H1 (cell line): ENCODE measurements around the gene DDR1. TPM values are rescaled to one million over a fixed set of nuclear protein-coding genes. Genes with fewer than 3 reads are reported as not detected.

Experiments
- ASH2L ChIP-seq: fragments of 200-600, 300-600 bp; sonication (generic); IDR thresholded peaks from one replicate; pipeline ENCODE4 v1.7.1; 2017; ENCODE audit warnings: low read length
- BRCA1 ChIP-seq: IDR thresholded peaks from 2 replicates; pipeline ENCODE4 v1.6.1; 2012; ENCODE audit warnings: low read depth, low read length, improper control_type of control experiment
- FOSL1 ChIP-seq: IDR thresholded peaks from 2 replicates; pipeline ENCODE4 v1.6.1; 2011; ENCODE audit warnings: mild to moderate bottlenecking, low read depth, low read length, moderate library complexity; ENCODE audit not compliant: insufficient read depth
- GABPA ChIP-seq: IDR thresholded peaks from 2 replicates; pipeline ENCODE4 v1.6.1; 2011; ENCODE audit warnings: mild to moderate bottlenecking, low read length, moderate library complexity, borderline replicate concordance; ENCODE audit not compliant: insufficient read depth
- JUND ChIP-seq: IDR thresholded peaks from 2 replicates; pipeline ENCODE4 v1.6.1; 2011; ENCODE audit warnings: mild to moderate bottlenecking, improper control_type of control experiment, low read length
- KDM4A ChIP-seq: IDR thresholded peaks from one replicate; pipeline ENCODE4 v1.7.1; 2012; ENCODE audit warnings: low read depth, mild to moderate bottlenecking, moderate library complexity, low read length, inconsistent platforms; ENCODE audit not compliant: severe bottlenecking
- MAFK ChIP-seq: IDR thresholded peaks from 2 replicates; pipeline ENCODE4 v1.6.1; 2012; ENCODE audit warnings: low read depth, mild to moderate bottlenecking, improper control_type of control experiment, low read length
- RAD21 ChIP-seq, 2 experiments: IDR thresholded peaks in 1 of 2; conservative IDR thresholded peaks in 1 of 2; 2 replicates each; pipeline ENCODE4 v1.6.1; 2011; ENCODE audit warnings: low read depth in 2 of 2, low read length in 2 of 2, improper control_type of control experiment in 1 of 2, inconsistent platforms in 1 of 2, mild to moderate bottlenecking in 1 of 2, moderate library complexity in 1 of 2
- RBBP5 ChIP-seq: IDR thresholded peaks from 2 replicates; pipeline ENCODE4 v1.7.1; 2012; ENCODE audit warnings: low read depth, mild to moderate bottlenecking, inconsistent platforms, low read length, moderate library complexity, borderline replicate concordance
- SIRT6 ChIP-seq: IDR thresholded peaks from one replicate; pipeline ENCODE4 v1.7.1; 2012; ENCODE audit warnings: low read length, inconsistent platforms
- polyA plus RNA-seq, 7 experiments: library from polyadenylated mRNA; depleted of rRNA in 3 of 7; stranded (reverse) in 5 of 7; unstranded in 2 of 7; fragments of >200 nt in 5 of 7; fragments of 200-250 nt in 2 of 7; gene quantifications; 1 replicate in 5 of 7; 2 replicates in 1 of 7; 4 replicates in 1 of 7; pipeline versions ENCODE4 v1.2.1 to v1.2.3, GENCODE V29; 2011 to 2013; ENCODE audit warnings: missing spikeins in 2 of 7, mixed read lengths in 2 of 7
- total RNA-seq: library from RNA; stranded (reverse); fragmentation: NEBNext Ultra II Directional; extraction: Animal tissue kit (Norgen Biotek cat#: 25700); gene quantifications from 2 replicates; pipeline ENCODE4 v1.2.1, GENCODE V29; 2021

Gene DDR1
- total and polyA plus RNA-seq, 2 of the 8 experiments (the other 6 are each of a cell fraction or from before 2014, with no cell fraction given) = 99.4 to 181 TPM

GRCh38 chr6:30896541-30896940 lies 12.2 kb downstream of the DDR1 start (continued):
- no peak for TF ChIP-seq RAD21 (IDR thresholded peaks at IDR 0.05 in 1 of 2, conservative IDR thresholded peaks at IDR 0.05 in 1 of 2; ENCODE audit: low read depth in 2 of 2, low read length in 2 of 2)
- TF ChIP-seq JUND = no peak
- TF ChIP-seq ASH2L = no peak
- TF ChIP-seq MAFK = no peak
- TF ChIP-seq KDM4A = no peak
- TF ChIP-seq GABPA = no peak
- TF ChIP-seq FOSL1 = no peak
- no peak for TF ChIP-seq RBBP5
- no peak for TF ChIP-seq BRCA1
- no peak for TF ChIP-seq SIRT6
